D341Med (cell line): ENCODE measurements around the gene CEBPB.

Experiments used
- DNase-seq: peaks from one replicate; pipeline ENCODE4 v3.0.0; 2012; ENCODE audit warnings: low spot score

Gene CEBPB

GRCh38 chr20:50190251-50191064, at the start of gene CEBPB:
TSS of gene CEBPB (plus strand) at chr20:50190830. CDS start at chr20:50191034, 204 bp downstream.
- DNase-seq: peak; percentile 95

GRCh38 chr20:50141018-50141675, 49.5 kb upstream of the CEBPB start:
- no peak for DNase-seq

DNA sequence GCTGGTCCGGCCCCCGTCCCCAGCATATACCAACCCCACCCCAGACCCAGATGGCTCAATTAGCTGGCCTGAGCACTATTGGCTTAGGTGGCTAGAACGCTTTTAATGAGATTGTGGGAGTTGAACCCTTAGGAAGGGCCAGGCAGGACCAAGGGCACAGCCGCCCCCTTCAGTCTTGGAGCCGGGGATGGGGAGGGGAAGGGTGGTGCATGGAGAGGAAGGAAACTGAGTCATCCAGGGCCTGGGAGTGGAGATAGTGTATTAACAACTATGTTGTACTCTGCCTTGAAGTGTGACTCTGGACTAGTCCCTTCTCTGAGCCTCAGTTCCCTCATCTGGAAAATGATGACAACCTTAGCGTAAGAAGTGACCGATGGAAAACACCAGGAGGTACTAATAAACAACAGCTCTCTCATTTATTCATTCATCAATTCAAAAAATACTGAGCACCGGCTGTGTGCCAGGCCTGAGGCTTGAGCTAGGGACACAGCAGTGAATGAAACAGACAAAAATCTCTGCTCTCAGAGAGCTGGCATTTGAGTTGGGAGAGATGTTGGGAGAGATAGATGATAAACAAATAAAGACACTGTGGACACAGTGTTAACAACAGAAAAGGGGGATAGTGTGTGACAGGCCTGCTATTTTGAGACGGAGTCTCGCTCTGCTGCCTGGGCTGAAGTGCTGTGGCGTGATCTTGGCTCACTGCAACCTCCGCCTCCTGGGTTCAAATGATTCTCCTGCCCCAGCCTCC, 48.6 kb upstream of the CEBPB start:
- no peak for DNase-seq

- DNase-seq: no peak
Observed at GRCh38 chr20:50142812-50143211, 47.8 kb upstream of the CEBPB start.

DNA sequence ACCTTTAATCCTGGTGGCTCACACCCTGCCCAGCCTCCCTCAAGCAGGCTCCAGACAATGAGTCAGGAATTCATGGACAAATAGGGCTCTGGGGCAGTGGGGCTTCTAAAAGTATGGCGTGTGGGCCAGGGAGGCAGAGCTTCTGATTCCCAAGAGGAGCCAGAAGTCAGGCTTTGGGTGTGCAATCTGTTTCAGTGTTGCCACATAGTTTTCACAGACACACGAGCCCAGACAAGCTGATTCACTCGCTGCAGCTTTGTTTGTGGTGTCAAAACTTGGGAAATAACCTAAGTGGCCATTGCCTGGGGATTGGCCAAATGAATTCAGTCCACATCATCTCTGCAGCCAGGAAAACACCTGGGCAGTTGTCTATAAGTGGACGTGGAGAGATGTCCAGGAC, 46.3 kb upstream of the CEBPB start:
- DNase-seq: no peak

DNA sequence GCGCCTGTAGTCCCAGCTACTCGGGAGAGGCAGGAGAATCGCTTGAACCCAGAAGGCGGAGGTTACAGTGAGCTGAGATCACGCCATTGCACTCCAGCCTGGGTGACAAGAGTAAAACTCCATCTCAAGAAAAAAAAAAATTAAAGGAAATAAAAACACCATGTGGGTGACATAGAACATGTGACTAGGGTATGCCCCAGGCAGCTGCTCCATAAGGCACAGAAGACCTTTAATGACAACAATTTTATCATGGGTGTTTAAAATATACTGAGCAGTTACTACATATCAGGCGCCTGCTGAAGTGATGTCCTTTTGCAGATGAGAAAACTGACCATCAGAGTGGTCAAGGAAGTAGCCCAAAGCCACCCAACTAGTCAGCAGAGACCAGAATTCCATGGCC, 45.1 kb upstream of the CEBPB start:
- DNase-seq: no peak

DNA sequence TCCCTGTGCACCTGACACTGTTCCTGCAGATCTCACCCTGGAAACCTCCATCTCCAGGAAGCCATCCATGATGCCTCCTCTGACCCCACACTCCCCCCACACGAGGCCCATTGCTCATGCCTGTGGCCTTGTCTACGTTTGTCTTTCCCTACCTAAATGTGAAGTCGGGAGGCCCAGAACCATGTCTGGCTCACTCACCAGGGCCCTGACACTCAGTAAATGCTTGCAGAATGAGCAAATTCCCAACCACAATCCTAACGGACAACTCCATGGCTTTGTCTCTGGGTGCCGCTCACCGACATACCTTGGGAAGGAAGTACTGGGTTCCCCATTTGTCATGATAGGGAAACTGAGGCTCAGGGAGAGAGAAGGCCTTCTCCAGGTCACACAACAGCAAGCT, 44.4 kb upstream of the CEBPB start:
- no peak for DNase-seq

GRCh38 chr20:50146732-50147662, 43.6 kb upstream of the CEBPB start:
- no peak for DNase-seq

DNA sequence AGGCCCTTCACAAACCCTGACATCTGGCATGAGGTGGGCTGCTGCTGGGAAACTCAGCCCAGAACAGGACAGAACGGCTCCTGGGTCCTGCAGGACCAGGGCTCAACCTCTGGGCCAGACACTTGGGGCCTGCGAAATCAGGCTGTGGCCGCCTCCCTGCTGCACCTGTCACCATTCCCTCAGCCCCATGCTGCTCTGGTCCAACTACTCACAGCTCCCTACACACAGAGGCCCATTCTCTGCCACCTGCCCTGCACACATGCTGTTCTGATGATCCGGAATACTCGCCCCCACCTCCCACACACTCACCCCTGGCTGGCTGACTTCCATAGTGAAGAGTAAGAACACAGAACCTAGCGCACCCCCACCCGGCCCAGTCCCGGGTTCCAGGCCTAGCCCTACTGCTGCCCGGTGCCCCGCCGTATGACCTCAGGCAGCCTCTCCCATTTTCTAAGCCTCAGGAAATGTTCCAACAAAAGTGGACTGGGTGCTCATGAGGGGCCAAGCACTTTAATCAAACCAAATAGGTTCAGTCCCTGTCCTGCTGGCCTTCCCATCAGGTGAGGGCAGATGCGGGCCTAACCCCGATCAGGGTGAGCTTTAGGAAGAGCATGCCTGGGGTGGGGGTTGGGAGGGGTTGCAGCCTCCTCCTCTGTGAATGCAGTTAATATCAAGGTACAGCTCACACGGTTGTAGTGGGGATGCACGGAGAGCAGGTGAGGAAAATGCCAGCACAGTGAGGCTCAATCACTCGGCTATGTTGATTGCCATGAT, 41.0 kb upstream of the CEBPB start:
- DNase-seq: no peak

DNA sequence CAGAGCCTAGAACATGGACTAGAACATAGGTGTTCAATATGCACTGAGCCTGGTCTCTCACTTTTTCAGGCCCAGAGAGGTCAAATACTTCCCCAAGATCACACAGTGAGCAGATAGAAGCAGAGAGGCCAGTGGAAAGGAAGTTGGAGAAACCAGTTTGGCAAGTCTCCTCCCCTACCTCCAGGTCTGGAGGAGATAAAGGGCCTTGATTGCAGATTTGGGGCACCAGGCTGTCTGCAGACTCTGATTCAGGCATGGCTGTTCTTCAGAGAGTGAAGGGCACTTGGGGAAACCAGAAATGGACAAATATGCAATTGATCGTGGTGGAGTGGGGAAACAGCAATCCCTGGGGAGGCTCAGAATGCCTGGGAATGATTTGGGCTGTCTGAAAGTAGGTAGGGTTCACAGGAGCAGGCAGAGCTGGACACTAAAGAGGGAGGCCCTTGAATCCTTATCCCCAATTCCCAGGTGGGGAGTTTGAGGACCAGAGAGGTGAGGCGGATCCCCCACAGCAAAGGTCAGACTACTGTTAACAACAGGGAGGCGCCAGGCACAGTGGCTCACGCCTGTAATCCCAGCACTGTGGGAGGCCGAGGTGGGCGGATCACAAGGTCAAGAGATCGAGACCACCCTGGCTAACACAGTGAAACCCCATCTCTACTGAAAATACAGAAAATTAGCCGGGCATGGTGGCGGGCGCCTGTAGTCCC, 39.4 kb upstream of the CEBPB start:
- DNase-seq: no peak

- DNase-seq: no peak
Observed at GRCh38 chr20:50152394-50153152, 38.1 kb upstream of the CEBPB start.

- no peak for DNase-seq
Observed at GRCh38 chr20:50153153-50153499, 37.5 kb upstream of the CEBPB start.

- peak; percentile 99 for DNase-seq
Observed at GRCh38 chr20:50153500-50154377, 36.9 kb upstream of the CEBPB start, which contains the start of gene PEDS1. TSS of gene PEDS1 (minus strand) at chr20:50153723. CDS start at chr20:50153637, 86 bp downstream.

GRCh38 chr20:50161494-50161893, 29.1 kb upstream of the CEBPB start:
- peak; percentile 4 for DNase-seq

DNA sequence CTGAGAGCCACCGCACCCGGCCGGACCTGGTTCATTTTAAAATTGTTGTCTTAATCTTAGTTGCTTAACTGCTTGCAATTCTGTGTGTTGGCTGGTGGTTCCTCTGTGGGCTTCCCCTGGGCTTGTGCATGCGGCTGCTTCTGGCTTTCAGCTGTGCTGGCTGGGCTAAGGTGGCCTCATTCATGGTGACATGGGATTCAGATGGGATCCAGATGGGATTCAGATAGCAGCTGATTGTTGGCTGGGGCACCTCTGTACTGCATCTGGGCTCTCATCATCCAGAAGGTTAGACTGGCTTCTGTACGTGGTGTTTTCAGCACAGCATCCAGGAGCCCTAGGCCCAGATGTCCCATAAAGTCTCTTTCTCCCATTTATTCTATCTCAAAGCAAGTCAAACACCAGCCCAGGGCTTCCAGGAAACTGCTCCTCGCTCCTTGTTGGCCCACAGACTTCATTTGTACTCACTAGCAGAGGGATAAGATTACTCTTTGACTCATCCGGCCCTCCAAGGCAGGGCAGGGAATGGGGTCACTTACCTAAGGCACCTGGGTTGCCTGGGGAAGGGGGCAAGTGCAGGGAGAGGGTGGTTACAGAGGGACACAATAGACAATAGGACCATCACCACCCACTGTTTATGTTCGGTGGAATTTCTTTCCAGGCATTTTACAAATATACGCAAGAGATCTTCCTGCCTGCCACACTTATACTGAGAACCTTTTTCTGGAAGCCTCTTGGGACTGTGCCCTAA, 26.9 kb upstream of the CEBPB start:
- DNase-seq: peak; percentile 7

DNA sequence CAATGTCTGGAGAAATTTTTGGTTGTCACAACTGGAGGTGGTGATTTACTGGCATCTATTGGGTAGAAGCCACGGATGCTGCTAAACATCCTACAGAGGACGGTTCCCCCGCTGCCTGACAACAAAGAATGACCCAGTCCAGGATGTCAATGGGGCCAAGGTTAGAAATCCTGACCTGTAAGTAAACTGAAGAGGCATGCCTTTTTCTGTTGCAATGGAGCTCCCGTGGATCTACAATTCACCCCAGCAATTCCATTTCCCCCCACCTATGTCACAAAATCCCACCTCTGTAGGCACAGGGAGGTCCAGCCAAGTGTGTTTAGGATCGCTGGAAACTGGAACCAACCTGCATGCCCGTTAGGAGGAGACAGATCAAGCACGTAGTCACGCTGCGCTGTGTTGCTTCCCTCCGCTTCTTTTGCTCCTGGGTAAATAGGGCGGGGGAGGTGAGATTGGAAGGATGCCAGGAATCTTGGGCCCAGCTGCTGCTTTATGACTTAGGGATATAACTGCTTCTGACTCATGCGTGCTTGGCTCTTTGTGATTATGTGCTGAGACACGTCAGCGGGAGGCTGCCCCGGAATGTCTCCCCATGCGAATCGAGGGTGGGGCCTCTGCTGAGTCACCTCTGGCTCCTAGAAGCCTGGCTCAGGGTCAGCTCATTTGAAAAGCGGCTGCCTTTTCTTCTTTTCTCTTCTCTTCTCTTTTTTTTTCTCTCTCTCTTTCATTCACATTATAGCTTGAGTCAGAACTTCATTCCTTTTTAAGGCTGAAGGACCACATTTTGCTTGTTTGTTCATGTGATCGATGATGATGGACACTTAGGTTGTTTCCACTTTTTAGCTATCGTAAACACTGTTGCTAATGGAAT, 24.7 kb upstream of the CEBPB start:
- DNase-seq: peak; percentile 87

GRCh38 chr20:50169329-50169823, 21.3 kb upstream of the CEBPB start:
- DNase-seq: peak; percentile 71
